Osteocyte (in vitro differentiated cells): ENCODE results near the gene CD55. TPM values are rescaled to one million over a fixed set of nuclear protein-coding genes. Genes with fewer than 3 reads are reported as not detected.

ENCODE experiments used
- DNase-seq: peaks from one replicate; pipeline ENCODE4 v3.0.0; 2021; ENCODE audit warnings: mixed read lengths; ENCODE audit not compliant: unreplicated experiment; ENCODE audit errors: extremely low spot score
- H3K27ac Mint-ChIP-seq: one replicate; pipeline ENCODE4 v1.8.0; 2021; ENCODE audit warnings: mild to moderate bottlenecking, mixed read lengths; ENCODE audit not compliant: unreplicated experiment
- H3K27me3 Mint-ChIP-seq: one replicate; pipeline ENCODE4 v1.8.0; 2021; ENCODE audit warnings: mixed read lengths; ENCODE audit not compliant: unreplicated experiment
- H3K36me3 Mint-ChIP-seq: one replicate; pipeline ENCODE4 v1.8.0; 2021; ENCODE audit warnings: mixed read lengths; ENCODE audit not compliant: unreplicated experiment
- H3K4me1 Mint-ChIP-seq: one replicate; pipeline ENCODE4 v1.8.0; 2021; ENCODE audit warnings: mixed read lengths; ENCODE audit not compliant: unreplicated experiment
- H3K4me3 Mint-ChIP-seq: one replicate; pipeline ENCODE4 v1.8.0; 2021; ENCODE audit warnings: mild to moderate bottlenecking, moderate library complexity, mixed read lengths; ENCODE audit not compliant: unreplicated experiment
- H3K9me3 Mint-ChIP-seq: one replicate; pipeline ENCODE4 v1.8.0; 2021; ENCODE audit warnings: mixed read lengths; ENCODE audit not compliant: unreplicated experiment
- CTCF ChIP-seq: fragments of 200-600 bp; sonication (generic); IDR thresholded peaks from 2 replicates; pipeline ENCODE4 v1.5.0; 2021; ENCODE audit warnings: antibody characterized with exemption, mild to moderate bottlenecking, moderate library complexity
- total RNA-seq: library from RNA; stranded (reverse); gene quantifications from 2 replicates; pipeline ENCODE4 v1.2.1, GENCODE V29; 2021

Gene CD55
- total RNA-seq, 1 donor from 2014 or later, result 3.3 TPM

GRCh38 chr1:207286786-207287468 lies 34.6 kb upstream of the CD55 start:
- Mint-ChIP-seq H3K9me3 (no peaks in the 10 kb centered on the region), H3K27ac (no peak overlapping the region)

GRCh38 chr1:207288315-207288714 lies 33.2 kb upstream of the CD55 start:
- Mint-ChIP-seq H3K36me3 (no peaks in the 10 kb centered on the region), H3K27me3 (no peaks in the 10 kb centered on the region), H3K4me1 (no peaks in the 10 kb centered on the region), H3K27ac (no peak overlapping the region), H3K4me3 (no peak overlapping the region), H3K9me3 (no peaks in the 10 kb centered on the region)
- no peak for TF ChIP-seq CTCF
- DNase-seq, result no peak

More at GRCh38 chr1:207286786-207287468, 34.6 kb upstream of the CD55 start:
- H3K36me3 Mint-ChIP-seq, result no peaks in the 10 kb centered on the region
- H3K4me3 Mint-ChIP-seq, result no peak overlapping the region
- no peak for TF ChIP-seq CTCF
- H3K27me3 Mint-ChIP-seq, result no peaks in the 10 kb centered on the region
- H3K4me1 Mint-ChIP-seq, result no peaks in the 10 kb centered on the region
- no peak for DNase-seq

GRCh38 chr1:207289756-207290155 lies 31.7 kb upstream of the CD55 start:
- no peak for DNase-seq
- Mint-ChIP-seq H3K4me3 (no peak overlapping the region), H3K36me3 (no peaks in the 10 kb centered on the region), H3K27ac (no peak overlapping the region), H3K9me3 (no peaks in the 10 kb centered on the region), H3K4me1 (no peaks in the 10 kb centered on the region), H3K27me3 (no peaks in the 10 kb centered on the region)
- no peak for TF ChIP-seq CTCF

- Mint-ChIP-seq H3K4me3 (no peak overlapping the region), H3K27me3 (no peaks in the 10 kb centered on the region), H3K36me3 (no peaks in the 10 kb centered on the region), H3K4me1 (no peaks in the 10 kb centered on the region), H3K27ac (no peak overlapping the region), H3K9me3 (no peaks in the 10 kb centered on the region)
- DNase-seq, result no peak
- no peak for TF ChIP-seq CTCF
Observed at GRCh38 chr1:207291723-207292122, 29.8 kb upstream of the CD55 start.

- TF ChIP-seq CTCF, result no peak
- Mint-ChIP-seq H3K4me3 (no peak overlapping the region), H3K27me3 (peaks cover 3% of the 10 kb centered on the region), H3K36me3 (no peaks in the 10 kb centered on the region), H3K27ac (no peak overlapping the region), H3K9me3 (peaks cover 10% of the 10 kb centered on the region), H3K4me1 (no peaks in the 10 kb centered on the region)
- no peak for DNase-seq
Observed at GRCh38 chr1:207298186-207298585, 23.3 kb upstream of the CD55 start.
